ENCODE results near the gene S100A4. TPM values are rescaled to one million over a fixed set of nuclear protein-coding genes. Genes with fewer than 3 reads are reported as not detected.

S100A4 gene
- total RNA-seq, 4 donors from 2014 or later: 40.8 to 138 (median 78.6) TPM

GRCh38 chr1:153494976-153495535 lies 50.5 kb downstream of the S100A4 start:
- no peak for TF ChIP-seq EP300 (IDR thresholded peaks at IDR 0.05; ENCODE audit: low read depth)
- TF ChIP-seq POLR2AphosphoS5 (IDR thresholded peaks at IDR 0.05): no peak
- peak; percentile 91 to 95 (median 93) for TF ChIP-seq CTCF (IDR thresholded peaks at IDR 0.05)
- TF ChIP-seq POLR2A (IDR thresholded peaks at IDR 0.05): no peak
- Histone ChIP-seq H3K27ac (no peak overlapping the region), H3K36me3 (no peaks in the 10 kb centered on the region), H3K27me3 (no peaks in the 10 kb centered on the region), H3K4me3 (no peak overlapping the region), H3K9me3 (no peaks in the 10 kb centered on the region), H3K4me1 (peaks cover 6 to 9% (median 7%) of the 10 kb centered on the region in 4 donors)
- in situ Hi-C loops (cut with MboI; ENCODE audit: low pct_ligation_motif_present in 1 of 4, low pct_unique_long_range_greater_than_20kb in 1 of 4, low sequenced_read_pairs in 3 of 4) (no loop called here), intact Hi-C loops (cut with DNase I; ENCODE audit: low total_unique reads) (loop anchor here (1.0 to 5.0 kb wide), 2 partner anchors 28 to 143 kb away; no protein-coding TSS in a partner anchor)
- WGBS, 2 donors (ENCODE audit: low coverage in 1 of 2): 40% methylated on average over 2 to 6 of the region's 6 CpGs
- DNase-seq: peak; percentile 76

Other genes with a start within 250 kb of the S100A4 start
- not detected for gene PGLYRP3, start 232.9 kb downstream of the S100A4 start, total RNA-seq
- not detected for gene PGLYRP4, start 197.0 kb downstream of the S100A4 start, total RNA-seq
- 10 to 100 TPM; 24.0 to 99.0 (median 34.3) TPM for gene S100A9, start 188.0 kb downstream of the S100A4 start, total RNA-seq
- not detected for gene S100A12, start 170.2 kb downstream of the S100A4 start, total RNA-seq
- gene S100A8, start 154.7 kb downstream of the S100A4 start, total RNA-seq: 1 to 10 TPM in 2 of 4 donors, not detected in 2; 1.6 to 7.4 TPM
- not detected for gene S100A7A, start 129.3 kb downstream of the S100A4 start, total RNA-seq
- not detected for gene S100A7, start 85.2 kb downstream of the S100A4 start, total RNA-seq
- gene S100A6, start 9.8 kb downstream of the S100A4 start, total RNA-seq: 100 to 1,000 TPM; 219 to 881 (median 433) TPM
- gene S100A5, start 4.9 kb downstream of the S100A4 start, total RNA-seq: not detected
- gene S100A3, start 3.5 kb upstream of the S100A4 start, total RNA-seq: under 1 TPM in 1 of 4 donors, not detected in 3; 0.64 TPM
- 1 to 10 TPM in 1 of 4 donors, not detected in 3; 2.2 TPM for gene S100A2, start 20.0 kb upstream of the S100A4 start, total RNA-seq
- gene S100A16, start 67.3 kb upstream of the S100A4 start, total RNA-seq: 100 to 1,000 TPM; 181 to 223 (median 196) TPM
- 100 to 1,000 TPM; 134 to 514 (median 437) TPM for gene S100A14, start 70.5 kb upstream of the S100A4 start, total RNA-seq
- gene S100A13, start 81.7 kb upstream of the S100A4 start, total RNA-seq: 10 to 100 TPM; 33.8 to 67.8 (median 45.5) TPM
- 1 to 10 TPM in 2 of 4 donors, not detected in 2; 3.7 to 4.4 TPM for gene S100A1, start 82.6 kb upstream of the S100A4 start, total RNA-seq
- gene CHTOP, start 88.3 kb upstream of the S100A4 start, total RNA-seq: 10 to 100 TPM; 35.2 to 86.1 (median 65.2) TPM
- gene SNAPIN, start 112.9 kb upstream of the S100A4 start, total RNA-seq: 10 to 100 TPM; 10.5 to 38.4 (median 27.4) TPM
- gene ILF2, start 125.2 kb upstream of the S100A4 start, total RNA-seq: 100 to 1,000 TPM in 1 of 4 donors, 10 to 100 TPM in 3; 16.5 to 102 (median 66.5) TPM
- gene NPR1, start 132.9 kb upstream of the S100A4 start, total RNA-seq: 10 to 100 TPM in 3 of 4 donors, 1 to 10 TPM in 1; 9.8 to 25.1 (median 13.4) TPM
- gene INTS3, start 182.2 kb upstream of the S100A4 start, total RNA-seq: 10 to 100 TPM; 26.1 to 35.6 (median 28.0) TPM
- 100 to 1,000 TPM in 1 of 4 donors, 10 to 100 TPM in 3; 15.2 to 159 (median 26.2) TPM for gene SLC27A3, start 229.6 kb upstream of the S100A4 start, total RNA-seq

Data from transverse colon (tissue), 4 donors.